H54 (cell line): ENCODE results near the gene PDZRN3.

Source experiments
- DNase-seq: peaks from one replicate; pipeline ENCODE4 v3.0.0; 2011; ENCODE audit warnings: low spot score, mixed read lengths; ENCODE audit not compliant: insufficient read length
- FAIRE-seq: peaks from 3 replicates; lab custom pipeline; 2011; peaks lifted over from hg19 to GRCh38; lab: Jason Lieb, UNC
- POLR2A ChIP-seq: IDR thresholded peaks from 2 replicates; pipeline ENCODE4 v1.6.1; 2011; ENCODE audit warnings: low read depth, mild to moderate bottlenecking, low read length

PDZRN3 gene

DNA sequence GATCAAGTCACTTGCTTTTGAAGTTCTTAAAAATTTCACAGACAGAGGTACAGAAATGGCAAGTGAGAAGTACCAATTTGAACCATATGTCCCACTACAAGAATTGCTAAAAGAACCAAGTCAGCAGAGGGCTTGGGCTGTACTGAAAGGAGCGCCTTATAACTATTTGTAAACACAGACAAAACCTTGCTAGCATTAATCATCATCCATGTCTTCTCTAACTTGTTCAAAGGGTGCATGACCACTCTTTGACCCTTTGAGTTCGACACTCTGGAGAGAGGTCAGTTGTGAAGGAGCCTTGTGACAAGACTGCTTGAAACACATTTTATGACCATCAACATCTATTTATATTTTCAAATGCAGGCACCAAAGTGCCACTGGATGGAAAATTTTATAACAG is 191.7 kb downstream of the PDZRN3 start:
- DNase-seq: no peak
- TF ChIP-seq POLR2A: no peak
- FAIRE-seq: no peak

DNA sequence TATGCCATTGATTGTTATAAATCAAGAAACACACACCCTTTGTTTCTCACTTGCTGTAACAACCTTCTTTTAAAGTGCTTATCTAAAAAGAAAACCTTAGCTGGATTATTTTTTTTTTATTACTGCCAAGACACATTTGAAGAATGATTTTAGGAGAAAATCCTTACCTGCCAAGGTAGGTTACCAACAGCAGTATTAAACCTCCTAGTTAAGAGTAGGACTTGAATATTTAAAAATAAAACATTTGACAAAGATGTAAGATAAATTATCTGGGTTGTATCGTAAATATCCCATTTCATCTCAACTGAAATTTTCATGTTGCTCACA is 192.1 kb downstream of the PDZRN3 start:
- DNase-seq (no peak), FAIRE-seq (no peak)
- no peak for TF ChIP-seq POLR2A

GRCh38 chr3:73432023-73432705 is 192.6 kb downstream of the PDZRN3 start:
- TF ChIP-seq POLR2A: no peak
- peak; percentile 31 for DNase-seq
- FAIRE-seq: no peak

DNA sequence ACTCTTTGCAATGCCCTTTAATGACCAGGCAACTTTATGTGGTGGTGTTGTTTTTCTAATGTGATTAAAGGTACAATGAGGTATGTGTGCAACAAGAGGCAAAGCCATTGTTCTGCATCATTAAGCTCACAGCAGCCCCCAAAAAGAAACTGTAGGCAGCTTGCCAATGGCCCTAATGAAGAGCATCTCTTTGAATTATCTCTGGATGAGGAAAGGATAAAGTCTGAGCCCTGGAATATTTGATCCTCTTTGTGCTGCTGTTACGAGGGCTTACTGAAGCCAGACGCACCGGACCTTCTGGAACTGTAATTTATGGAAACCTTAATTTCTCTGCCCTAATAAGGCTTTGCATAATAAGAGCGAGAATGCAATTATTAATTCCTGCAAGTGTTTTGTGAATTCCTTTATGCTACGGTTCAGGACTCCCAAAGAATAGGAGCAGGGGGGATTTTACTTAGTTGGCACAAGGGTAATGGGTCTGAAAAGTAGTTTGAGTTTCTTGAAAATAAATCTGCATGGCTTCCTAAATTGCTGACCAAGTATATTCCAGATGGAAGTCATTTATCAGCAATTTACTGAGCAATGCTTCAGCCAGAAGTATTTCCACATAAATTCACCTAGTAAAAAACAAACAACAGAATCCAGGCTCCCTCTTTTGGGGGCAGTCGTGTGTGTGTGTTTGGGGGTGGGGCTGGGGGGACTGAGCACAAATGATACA is 193.4 kb downstream of the PDZRN3 start:
- no peak for FAIRE-seq

GRCh38 chr3:73427048-73427706 is 197.6 kb downstream of the PDZRN3 start:
- no peak for FAIRE-seq

More for the DNA sequence above, 193.4 kb downstream of the PDZRN3 start:
- DNase-seq: no peak
- no peak for TF ChIP-seq POLR2A

GRCh38 chr3:73426606-73427005 is 198.1 kb downstream of the PDZRN3 start:
- FAIRE-seq (no peak), DNase-seq (no peak)

More at GRCh38 chr3:73427048-73427706, 197.6 kb downstream of the PDZRN3 start:
- TF ChIP-seq POLR2A: no peak
- DNase-seq: no peak

GRCh38 chr3:73423116-73423515 is 201.6 kb downstream of the PDZRN3 start:
- no peak for TF ChIP-seq POLR2A
- no peak for FAIRE-seq
- no peak for DNase-seq

More at GRCh38 chr3:73426606-73427005, 198.1 kb downstream of the PDZRN3 start:
- no peak for TF ChIP-seq POLR2A

DNA sequence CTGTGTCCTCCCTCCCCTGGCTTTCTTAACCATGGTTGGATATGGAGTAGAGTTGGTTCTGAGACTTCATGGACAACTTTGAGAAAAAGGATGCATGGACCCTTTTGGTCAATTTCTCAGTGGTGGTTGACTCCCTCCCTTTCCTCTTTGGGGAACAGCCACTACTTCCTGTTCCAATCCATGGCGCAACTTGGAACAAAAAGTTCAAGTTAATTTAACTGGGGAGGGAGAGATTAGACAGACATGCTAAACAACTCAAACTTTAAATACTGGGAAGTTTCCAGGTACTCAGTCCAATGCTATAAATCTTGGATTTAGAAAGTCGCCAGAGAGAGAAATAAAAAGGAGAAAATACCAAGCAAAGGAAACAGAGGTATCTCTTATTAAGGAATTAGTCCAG is 202.2 kb downstream of the PDZRN3 start:
- no peak for TF ChIP-seq POLR2A
- no peak for FAIRE-seq
- no peak for DNase-seq

GRCh38 chr3:73419942-73420341 is 204.8 kb downstream of the PDZRN3 start:
- TF ChIP-seq POLR2A: no peak
- no peak for FAIRE-seq

GRCh38 chr3:73419179-73419803 is 205.4 kb downstream of the PDZRN3 start:
- no peak for TF ChIP-seq POLR2A
- FAIRE-seq (no peak), DNase-seq (no peak)

More at GRCh38 chr3:73419942-73420341, 204.8 kb downstream of the PDZRN3 start:
- no peak for DNase-seq

GRCh38 chr3:73418681-73419080 is 206.1 kb downstream of the PDZRN3 start:
- TF ChIP-seq POLR2A: no peak
- FAIRE-seq (no peak), DNase-seq (no peak)

DNA sequence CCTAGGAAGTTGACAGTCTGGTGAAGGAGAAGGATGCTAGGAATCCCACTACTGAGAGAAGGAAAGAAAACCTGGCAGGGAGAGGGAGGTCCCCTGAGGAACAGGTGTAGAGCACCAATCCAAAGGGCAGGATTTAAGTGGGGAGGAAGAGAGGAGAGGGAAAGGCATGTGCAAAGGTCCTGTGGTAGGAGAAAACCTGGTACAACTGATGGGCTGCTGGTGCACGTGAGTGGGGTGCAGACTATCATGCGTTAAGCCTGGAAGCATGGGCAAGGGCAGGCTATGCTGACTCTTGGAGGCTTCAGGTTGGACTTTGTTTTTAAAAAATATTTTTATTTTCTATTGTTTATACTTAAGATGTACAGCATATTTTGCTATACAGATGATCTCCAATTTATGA is 209.6 kb downstream of the PDZRN3 start:
- FAIRE-seq (no peak), DNase-seq (no peak)
- no peak for TF ChIP-seq POLR2A

- no peak for TF ChIP-seq POLR2A
- DNase-seq: no peak
- FAIRE-seq: no peak
Measured at GRCh38 chr3:73413619-73414018, 211.1 kb downstream of the PDZRN3 start.

GRCh38 chr3:73411993-73412392 is 212.7 kb downstream of the PDZRN3 start:
- no peak for FAIRE-seq
- no peak for TF ChIP-seq POLR2A
- no peak for DNase-seq
